ENCODE data around the gene ZNF438. TPM values are rescaled to one million over a fixed set of nuclear protein-coding genes. Genes with fewer than 3 reads are reported as not detected.
"Not testable (repeated sequence)": the region's sequence is repeated elsewhere in the genome, so short reads cannot be mapped to it uniquely, and the experiment has no call there.

The ZNF438 gene
- total RNA-seq, 4 donors from 2014 or later: 2.9 to 9.3 (median 5.9) TPM

DNA sequence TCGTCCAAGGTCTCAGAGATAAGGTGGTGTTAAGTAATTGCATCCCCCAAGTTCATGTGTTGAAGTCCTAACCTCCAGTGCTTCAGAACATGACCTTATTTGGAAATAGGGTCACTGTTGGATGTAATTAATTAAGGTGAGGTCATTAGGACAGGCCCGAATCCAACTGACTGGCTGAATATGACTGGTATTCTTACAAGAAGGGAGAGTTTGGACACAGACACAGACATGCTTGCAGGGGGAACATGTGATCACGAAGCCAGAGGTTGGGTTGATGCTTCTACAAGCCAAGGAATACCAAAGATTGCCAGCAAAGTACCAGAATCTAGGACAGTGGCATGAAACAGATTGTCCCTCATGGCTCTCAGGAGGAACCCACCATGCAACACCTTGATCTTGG is 228.6 kb downstream of the ZNF438 start:
- intact Hi-C loops (cut with DNase I): no loop called here
- peaks cover 0 to 21% (median 2%) of the 10 kb centered on the region in 3 donors for H3K4me1 ChIP-seq
- DNase-seq: no peak
- H3K4me3 ChIP-seq: no peak overlapping the region
- no peaks in the 10 kb centered on the region for H3K36me3 ChIP-seq
- WGBS, 2 donors: 68 to 69% methylated on average over 2 to 3 of the region's 3 CpGs
- TF ChIP-seq POLR2A (IDR thresholded peaks at IDR 0.05): no peak
- TF ChIP-seq, protein P1, sequence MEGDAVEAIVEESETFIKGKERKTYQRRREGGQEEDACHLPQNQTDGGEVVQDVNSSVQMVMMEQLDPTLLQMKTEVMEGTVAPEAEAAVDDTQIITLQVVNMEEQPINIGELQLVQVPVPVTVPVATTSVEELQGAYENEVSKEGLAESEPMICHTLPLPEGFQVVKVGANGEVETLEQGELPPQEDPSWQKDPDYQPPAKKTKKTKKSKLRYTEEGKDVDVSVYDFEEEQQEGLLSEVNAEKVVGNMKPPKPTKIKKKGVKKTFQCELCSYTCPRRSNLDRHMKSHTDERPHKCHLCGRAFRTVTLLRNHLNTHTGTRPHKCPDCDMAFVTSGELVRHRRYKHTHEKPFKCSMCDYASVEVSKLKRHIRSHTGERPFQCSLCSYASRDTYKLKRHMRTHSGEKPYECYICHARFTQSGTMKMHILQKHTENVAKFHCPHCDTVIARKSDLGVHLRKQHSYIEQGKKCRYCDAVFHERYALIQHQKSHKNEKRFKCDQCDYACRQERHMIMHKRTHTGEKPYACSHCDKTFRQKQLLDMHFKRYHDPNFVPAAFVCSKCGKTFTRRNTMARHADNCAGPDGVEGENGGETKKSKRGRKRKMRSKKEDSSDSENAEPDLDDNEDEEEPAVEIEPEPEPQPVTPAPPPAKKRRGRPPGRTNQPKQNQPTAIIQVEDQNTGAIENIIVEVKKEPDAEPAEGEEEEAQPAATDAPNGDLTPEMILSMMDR (IDR thresholded peaks at IDR 0.05): no peak
- peak overlapping the region in 3 of 4 donors; percentile 12 to 78 (median 73) for H3K27ac ChIP-seq
- H3K9me3 ChIP-seq: no peaks in the 10 kb centered on the region
- no peaks in the 10 kb centered on the region for H3K27me3 ChIP-seq

DNA sequence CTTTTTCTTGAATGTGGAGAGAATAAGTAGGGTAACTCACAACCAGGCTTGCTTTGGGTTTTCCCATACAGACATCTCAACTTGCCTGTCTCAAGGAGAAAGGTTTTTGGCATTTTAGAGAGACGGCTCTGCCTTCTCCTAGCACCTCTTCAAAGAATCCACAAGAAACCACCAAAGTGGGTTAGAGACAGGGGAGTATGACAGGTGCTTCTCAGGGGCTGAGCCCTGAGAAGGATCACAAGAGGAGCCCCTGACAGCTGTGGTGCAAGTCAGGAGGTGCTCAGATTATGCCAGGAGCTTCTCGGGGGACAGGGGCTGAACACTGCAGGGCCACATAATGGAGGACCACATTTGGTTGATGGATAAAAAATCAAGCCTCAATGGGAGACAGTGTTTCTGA is 231.3 kb downstream of the ZNF438 start:
- H3K4me3 ChIP-seq: no peak overlapping the region
- no peaks in the 10 kb centered on the region for H3K9me3 ChIP-seq
- WGBS, 2 donors: 83 to 100% methylated on average over 1 to 2 of the region's 2 CpGs
- no peaks in the 10 kb centered on the region for H3K27me3 ChIP-seq
- intact Hi-C loops (cut with DNase I): no loop called here
- H3K27ac ChIP-seq: no peak overlapping the region
- no peak for DNase-seq
- no peak for TF ChIP-seq POLR2A (IDR thresholded peaks at IDR 0.05)
- TF ChIP-seq, protein P1 (IDR thresholded peaks at IDR 0.05): no peak
- H3K4me1 ChIP-seq: peaks cover 0 to 21% (median 2%) of the 10 kb centered on the region in 3 donors
- H3K36me3 ChIP-seq: no peaks in the 10 kb centered on the region

DNA sequence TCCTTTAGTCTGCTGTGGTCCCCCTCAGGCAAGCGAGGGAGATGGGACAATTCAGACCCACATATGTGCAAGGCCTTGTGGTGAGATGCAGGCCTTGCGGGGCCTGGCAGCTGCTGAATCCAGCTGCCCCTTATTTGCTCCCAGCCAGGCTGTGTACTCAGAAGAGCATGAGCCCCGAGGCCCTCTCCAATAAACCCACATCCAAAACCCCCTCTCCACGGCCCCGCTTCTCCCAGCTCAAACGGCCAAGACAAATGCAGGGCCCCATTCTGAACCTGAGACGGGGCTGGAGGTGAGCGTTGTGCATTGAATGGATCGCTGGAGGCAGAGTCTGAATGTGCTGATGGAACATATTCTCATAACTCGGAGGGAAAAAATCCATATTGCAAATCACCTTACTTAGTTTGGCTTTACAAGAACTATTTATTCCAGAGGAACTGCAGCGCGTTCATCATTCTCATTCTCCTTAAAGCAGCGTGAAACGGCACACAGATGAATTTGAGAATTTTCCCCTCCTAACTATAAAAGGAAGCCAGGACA is 232.9 kb downstream of the ZNF438 start:
- 80 to 86% methylated on average over 6 to 11 of the region's 14 CpGs for WGBS, 2 donors
- intact Hi-C loops (cut with DNase I): no loop called here
- Histone ChIP-seq H3K9me3 (no peaks in the 10 kb centered on the region), H3K4me3 (no peak overlapping the region), H3K36me3 (no peaks in the 10 kb centered on the region), H3K27ac (no peak overlapping the region), H3K27me3 (no peaks in the 10 kb centered on the region), H3K4me1 (peaks cover 0 to 7% (median 2%) of the 10 kb centered on the region in 3 donors)
- DNase-seq: no peak
- TF ChIP-seq, protein P1 (IDR thresholded peaks at IDR 0.05): no peak
- no peak for TF ChIP-seq POLR2A (IDR thresholded peaks at IDR 0.05)

DNA sequence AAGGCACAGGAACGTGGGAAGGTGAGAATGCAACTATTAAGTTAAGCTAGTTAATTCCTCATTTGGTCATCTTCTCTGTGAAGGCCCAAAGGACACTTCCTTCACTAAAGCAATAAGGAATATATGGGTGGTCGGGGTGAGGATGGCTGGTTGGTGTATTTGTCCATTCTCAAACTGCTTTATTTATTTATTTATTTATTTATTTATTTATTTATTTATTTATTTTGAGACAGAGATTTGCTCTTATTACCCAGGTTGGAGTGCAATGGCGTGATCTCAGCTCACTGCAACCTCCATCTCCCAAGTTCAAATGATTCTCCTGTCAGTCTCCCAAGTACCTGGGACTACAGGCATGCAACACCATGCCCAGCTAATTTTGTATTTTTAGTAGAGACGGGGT is 236.6 kb downstream of the ZNF438 start:
- H3K4me1 ChIP-seq; H3K9me3 ChIP-seq; H3K27me3 ChIP-seq; H3K27ac ChIP-seq; intact Hi-C loops (cut with DNase I); H3K36me3 ChIP-seq; DNase-seq; H3K4me3 ChIP-seq: not testable (repeated sequence)
- WGBS, 2 donors: 87 to 93% methylated on average over 4 of the region's 4 CpGs
